Measurements from ENCODE around the gene NELFCD.

- TF ChIP-seq, protein P1, sequence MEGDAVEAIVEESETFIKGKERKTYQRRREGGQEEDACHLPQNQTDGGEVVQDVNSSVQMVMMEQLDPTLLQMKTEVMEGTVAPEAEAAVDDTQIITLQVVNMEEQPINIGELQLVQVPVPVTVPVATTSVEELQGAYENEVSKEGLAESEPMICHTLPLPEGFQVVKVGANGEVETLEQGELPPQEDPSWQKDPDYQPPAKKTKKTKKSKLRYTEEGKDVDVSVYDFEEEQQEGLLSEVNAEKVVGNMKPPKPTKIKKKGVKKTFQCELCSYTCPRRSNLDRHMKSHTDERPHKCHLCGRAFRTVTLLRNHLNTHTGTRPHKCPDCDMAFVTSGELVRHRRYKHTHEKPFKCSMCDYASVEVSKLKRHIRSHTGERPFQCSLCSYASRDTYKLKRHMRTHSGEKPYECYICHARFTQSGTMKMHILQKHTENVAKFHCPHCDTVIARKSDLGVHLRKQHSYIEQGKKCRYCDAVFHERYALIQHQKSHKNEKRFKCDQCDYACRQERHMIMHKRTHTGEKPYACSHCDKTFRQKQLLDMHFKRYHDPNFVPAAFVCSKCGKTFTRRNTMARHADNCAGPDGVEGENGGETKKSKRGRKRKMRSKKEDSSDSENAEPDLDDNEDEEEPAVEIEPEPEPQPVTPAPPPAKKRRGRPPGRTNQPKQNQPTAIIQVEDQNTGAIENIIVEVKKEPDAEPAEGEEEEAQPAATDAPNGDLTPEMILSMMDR (conservative IDR thresholded peaks at IDR 0.05; ENCODE audit: low read depth, low read length) = no peak
- TF ChIP-seq EZH2 (IDR thresholded peaks at IDR 0.05; ENCODE audit: low read length, unreplicated experiment) = no peak
Measured at GRCh38 chr20:59010321-59010994, 29.4 kb downstream of the NELFCD start.

Data from PC-3 (cell line).